Neuronal stem cell (in vitro differentiated cells): ENCODE data around the gene WNT6.
A peak's percentile ranks its signal among the peaks of the same experiment; 100 is the strongest.

Experiments used
- DNase-seq: peaks from one replicate; pipeline ENCODE4 v3.0.0-alpha.2; 2013; ENCODE audit warnings: low spot score
- H2AFZ ChIP-seq: one replicate; pipeline ENCODE4 v1.6.1; 2013; ENCODE audit warnings: mild to moderate bottlenecking, low read length, inconsistent platforms
- H2AK5ac ChIP-seq: 2 replicates; pipeline ENCODE4 v1.6.1; 2013; ENCODE audit warnings: low read depth, mild to moderate bottlenecking, inconsistent platforms, low read length, moderate library complexity, mixed read lengths
- H2BK120ac ChIP-seq: 2 replicates; pipeline ENCODE4 v1.6.1; 2013; ENCODE audit warnings: low read depth, mild to moderate bottlenecking, inconsistent platforms, low read length, moderate library complexity, mixed read lengths
- H2BK12ac ChIP-seq: one replicate; pipeline ENCODE4 v1.6.1; 2013; ENCODE audit warnings: low read length, inconsistent platforms
- H2BK15ac ChIP-seq: 2 replicates; pipeline ENCODE4 v1.6.1; 2013; ENCODE audit warnings: mild to moderate bottlenecking, low read length, inconsistent platforms, mixed read lengths
- H2BK5ac ChIP-seq: one replicate; pipeline ENCODE4 v1.6.1; 2013; ENCODE audit warnings: inconsistent platforms, mild to moderate bottlenecking, low read length, moderate library complexity
- H3K14ac ChIP-seq: one replicate; pipeline ENCODE4 v1.6.1; 2013; ENCODE audit warnings: low read length, inconsistent platforms
- H3K18ac ChIP-seq: 2 replicates; pipeline ENCODE4 v1.6.1; 2013; ENCODE audit warnings: low read length, inconsistent platforms
- H3K23ac ChIP-seq: 2 replicates; pipeline ENCODE4 v1.6.1; 2013; ENCODE audit warnings: low read depth, mild to moderate bottlenecking, mixed read lengths, low read length, inconsistent platforms; ENCODE audit not compliant: poor library complexity
- H3K27ac ChIP-seq: replicated peaks from 3 replicates; pipeline ENCODE4 v1.5.1; 2013; ENCODE audit warnings: low read length, inconsistent platforms
- H3K27me3 ChIP-seq, 3 experiments: 2 replicates each; pipeline ENCODE4 v1.6.1; 2013; ENCODE audit warnings: low read length in 3 of 3, mild to moderate bottlenecking in 2 of 3, inconsistent platforms in 1 of 3, low read depth in 1 of 3, mixed read lengths in 1 of 3, moderate library complexity in 1 of 3; ENCODE audit not compliant: control insufficient read depth in 3 of 3, insufficient read depth in 3 of 3
- H3K36me3 ChIP-seq, 2 donors: replicated peaks in 1 of 2; 2 replicates each; pipeline ENCODE4 v1.6.1; 2013; ENCODE audit warnings: low read length in 2 of 2; ENCODE audit not compliant: control insufficient read depth in 2 of 2, insufficient read depth in 2 of 2
- H3K4ac ChIP-seq: 2 replicates; pipeline ENCODE4 v1.6.1; 2013; ENCODE audit warnings: inconsistent platforms, mild to moderate bottlenecking, low read length, moderate library complexity
- H3K4me1 ChIP-seq, 2 donors: 1 replicate in 1 of 2; 2 replicates in 1 of 2; pipeline ENCODE4 v1.6.1; 2013; ENCODE audit warnings: low read length in 2 of 2, low read depth in 1 of 2; ENCODE audit not compliant: control insufficient read depth in 2 of 2, insufficient read depth in 1 of 2
- H3K4me2 ChIP-seq: one replicate; pipeline ENCODE4 v1.6.1; 2013; ENCODE audit warnings: mild to moderate bottlenecking, low read length, inconsistent platforms; ENCODE audit not compliant: insufficient read depth, poor library complexity, severe bottlenecking
- H3K4me3 ChIP-seq, 2 donors: 2 replicates each; pipeline ENCODE4 v1.5.1; 2013; ENCODE audit warnings: low read length in 2 of 2, mild to moderate bottlenecking in 2 of 2, inconsistent platforms in 1 of 2, moderate library complexity in 1 of 2
- H3K79me1 ChIP-seq: one replicate; pipeline ENCODE4 v1.6.1; 2013; ENCODE audit warnings: low read depth, mild to moderate bottlenecking, inconsistent platforms, low read length, moderate library complexity
- H3K9ac ChIP-seq: one replicate; pipeline ENCODE4 v1.6.1; 2013; ENCODE audit warnings: mild to moderate bottlenecking, low read depth, low read length, inconsistent platforms; ENCODE audit not compliant: poor library complexity
- H3K9me3 ChIP-seq, 2 donors: replicated peaks in 1 of 2; 2 replicates each; pipeline versions ENCODE3 to v1.6.1; 2013; ENCODE audit warnings: low read length in 2 of 2, mild to moderate bottlenecking in 2 of 2, inconsistent platforms in 1 of 2, low read depth in 1 of 2, mixed read lengths in 1 of 2, moderate library complexity in 1 of 2; ENCODE audit not compliant: control insufficient read depth in 2 of 2, insufficient read depth in 1 of 2
- H4K8ac ChIP-seq: one replicate; pipeline ENCODE4 v1.6.1; 2013; ENCODE audit warnings: low read depth, mild to moderate bottlenecking, inconsistent platforms, low read length, moderate library complexity
- H4K91ac ChIP-seq: one replicate; pipeline ENCODE4 v1.6.1; 2013; ENCODE audit warnings: low read length, low read depth, mild to moderate bottlenecking, inconsistent platforms; ENCODE audit not compliant: poor library complexity
- WGBS, 2 donors: extraction: QIAGEN DNeasy Blood & Tissue Kit; methylation state at CpG; one replicate each; pipeline ENCODE4 v1.1.7; 2013; ENCODE audit warnings: missing lambda C conversion rate in 2 of 2, mixed read lengths in 1 of 2; ENCODE audit not compliant: insufficient read length in 2 of 2, insufficient replicate concordance in 1 of 2; ENCODE audit errors: extremely low coverage in 2 of 2; 5-methylcytosine and 5-hydroxymethylcytosine counted together

The WNT6 gene

GRCh38 chr2:218859988-218860831, 605 bp downstream of the WNT6 start:
- Histone ChIP-seq H3K36me3 (no peaks in the 10 kb centered on the region), H3K14ac (no peak overlapping the region), H3K23ac (no peak overlapping the region), H3K9ac (peak overlapping the region; percentile 80), H3K27ac (no peak overlapping the region), H2AK5ac (peak overlapping the region; percentile 68), H3K4me3 (peak overlapping the region in 1 of 2 donors; percentile 68), H2BK15ac (no peak overlapping the region), H2BK120ac (no peak overlapping the region), H3K4me2 (peak overlapping the region; percentile 88), H2AFZ (peak overlapping the region; percentile 74), H4K8ac (no peak overlapping the region), H3K9me3 (no peaks in the 10 kb centered on the region), H3K4me1 (peaks cover 8 to 12% of the 10 kb centered on the region in 2 donors), H2BK12ac (peak overlapping the region; percentile 69), H3K4ac (no peak overlapping the region), H3K79me1 (no peaks in the 10 kb centered on the region), H3K27me3 (peaks cover 41 to 90% (median 77%) of the 10 kb centered on the region in 3 experiments), H4K91ac (no peak overlapping the region), H3K18ac (peak overlapping the region; percentile 94), H2BK5ac (no peak overlapping the region)
- WGBS, 2 donors: no CpG with 5 or more reads among the region's 47 CpGs
- no peak for DNase-seq

DNA sequence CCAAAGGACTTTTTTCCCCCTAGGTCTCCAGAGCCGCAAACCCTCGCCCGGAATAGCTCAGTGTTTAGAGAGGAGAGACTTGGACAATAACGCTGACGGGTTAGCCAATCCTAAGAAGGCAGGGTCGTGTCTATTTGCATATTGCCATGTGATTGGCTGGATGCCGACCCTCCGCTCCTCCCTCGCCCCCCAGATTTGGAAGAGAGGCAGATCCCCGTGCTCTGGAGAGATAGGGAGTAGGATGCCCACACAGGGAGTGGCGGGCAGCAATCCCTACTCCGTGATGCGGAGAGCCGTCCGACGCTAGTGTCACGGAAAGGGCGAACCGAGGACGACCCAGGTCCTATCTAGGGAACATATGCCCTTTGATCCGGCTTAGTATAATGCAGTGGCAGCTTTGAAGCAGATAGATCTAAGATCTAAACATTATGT, 1.4 kb downstream of the WNT6 start:
- Histone ChIP-seq H3K4me3 (no peak overlapping the region), H3K9ac (no peak overlapping the region), H3K27ac (no peak overlapping the region), H3K4me2 (peak overlapping the region; percentile 37), H3K27me3 (peaks cover 36 to 87% (median 72%) of the 10 kb centered on the region in 3 experiments), H2BK15ac (no peak overlapping the region), H3K14ac (no peak overlapping the region), H3K4ac (no peak overlapping the region), H2BK120ac (no peak overlapping the region), H2BK5ac (no peak overlapping the region), H4K91ac (no peak overlapping the region), H3K18ac (no peak overlapping the region), H3K9me3 (no peaks in the 10 kb centered on the region), H2AK5ac (no peak overlapping the region), H2BK12ac (no peak overlapping the region), H4K8ac (no peak overlapping the region), H2AFZ (no peak overlapping the region), H3K79me1 (no peaks in the 10 kb centered on the region), H3K4me1 (peaks cover 8 to 12% of the 10 kb centered on the region in 2 donors), H3K36me3 (no peaks in the 10 kb centered on the region), H3K23ac (no peak overlapping the region)
- WGBS, 2 donors: no CpG with 5 or more reads among the region's 21 CpGs
- DNase-seq: peak; percentile 93

DNA sequence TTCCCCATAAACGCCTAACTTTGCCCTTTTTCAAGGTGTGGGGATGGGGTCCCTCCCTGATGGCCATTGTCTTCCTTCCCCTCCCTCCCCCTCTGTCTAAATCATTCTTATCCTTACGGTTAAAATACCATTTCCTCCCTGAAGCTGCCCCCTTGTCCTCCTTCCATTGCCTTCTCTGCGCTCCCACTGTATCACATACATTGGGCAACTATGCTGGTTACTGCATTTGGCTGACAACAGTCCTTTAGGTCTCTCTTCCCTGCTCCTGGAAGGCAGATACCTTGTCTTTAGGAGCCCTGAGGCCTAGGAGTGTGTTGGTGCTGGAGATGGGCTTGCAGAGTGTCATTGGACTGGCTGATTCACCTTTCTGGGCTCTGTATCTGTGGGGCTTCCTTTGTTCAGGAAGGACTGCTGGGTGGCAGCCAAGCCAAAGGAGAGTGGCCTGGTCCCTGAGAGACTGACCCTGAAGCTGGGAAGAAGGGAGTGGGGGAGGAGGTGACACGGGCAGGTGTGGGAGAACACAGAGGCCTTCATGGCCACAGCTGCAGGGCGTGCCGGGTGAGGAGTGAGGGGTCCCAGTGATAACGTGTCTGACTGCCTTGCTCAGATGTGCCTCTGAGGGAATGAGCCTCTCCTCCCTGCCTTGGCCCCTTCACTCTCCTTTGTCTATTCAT, 2.2 kb downstream of the WNT6 start:
- H2AFZ ChIP-seq: no peak overlapping the region
- H2BK15ac ChIP-seq: no peak overlapping the region
- H3K27me3 ChIP-seq: peaks cover 32 to 86% (median 71%) of the 10 kb centered on the region in 3 experiments
- H2BK120ac ChIP-seq: no peak overlapping the region
- H2BK12ac ChIP-seq: no peak overlapping the region
- no peak overlapping the region for H3K23ac ChIP-seq
- no peak overlapping the region for H4K8ac ChIP-seq
- H3K4ac ChIP-seq: no peak overlapping the region
- H3K18ac ChIP-seq: no peak overlapping the region
- no peak overlapping the region for H3K27ac ChIP-seq
- peaks cover 8 to 12% of the 10 kb centered on the region in 2 donors for H3K4me1 ChIP-seq
- no peaks in the 10 kb centered on the region for H3K36me3 ChIP-seq
- no peak overlapping the region for H4K91ac ChIP-seq
- DNase-seq: no peak
- H3K79me1 ChIP-seq: no peaks in the 10 kb centered on the region
- no peaks in the 10 kb centered on the region for H3K9me3 ChIP-seq
- H2AK5ac ChIP-seq: no peak overlapping the region
- H3K9ac ChIP-seq: no peak overlapping the region
- no peak overlapping the region for H3K4me3 ChIP-seq
- no peak overlapping the region for H3K4me2 ChIP-seq
- H3K14ac ChIP-seq: no peak overlapping the region
- no CpG with 5 or more reads among the region's 7 CpGs for whole genome bisulfite sequencing, 2 donors
- no peak overlapping the region for H2BK5ac ChIP-seq

- peak overlapping the region in 1 of 2 donors; percentile 24 for H3K4me3 ChIP-seq
- no peaks in the 10 kb centered on the region for H3K36me3 ChIP-seq
- no peak for DNase-seq
- H3K14ac ChIP-seq: no peak overlapping the region
- WGBS, 2 donors: no CpG with 5 or more reads among the region's 3 CpGs
- H4K91ac ChIP-seq: no peak overlapping the region
- H2AFZ ChIP-seq: no peak overlapping the region
- H2AK5ac ChIP-seq: peak overlapping the region; percentile 28
- no peak overlapping the region for H3K4ac ChIP-seq
- no peak overlapping the region for H3K27ac ChIP-seq
- no peak overlapping the region for H3K9ac ChIP-seq
- no peak overlapping the region for H2BK15ac ChIP-seq
- H3K23ac ChIP-seq: no peak overlapping the region
- no peaks in the 10 kb centered on the region for H3K9me3 ChIP-seq
- no peak overlapping the region for H3K4me2 ChIP-seq
- no peak overlapping the region for H2BK12ac ChIP-seq
- H3K18ac ChIP-seq: peak overlapping the region; percentile 80
- H3K27me3 ChIP-seq: peaks cover 26 to 86% (median 70%) of the 10 kb centered on the region in 3 experiments
- peaks cover 8 to 12% of the 10 kb centered on the region in 2 donors for H3K4me1 ChIP-seq
- no peak overlapping the region for H4K8ac ChIP-seq
- no peak overlapping the region for H2BK120ac ChIP-seq
- H3K79me1 ChIP-seq: no peaks in the 10 kb centered on the region
- no peak overlapping the region for H2BK5ac ChIP-seq
These were observed 3.5 kb downstream of the WNT6 start for GRCh38 chr2:218863021-218863520.
